CD4-positive, alpha-beta T cell treated with Interleukin-17A for 1 hour (primary cell): Measurements from ENCODE around the gene OSMR.

ENCODE experiments used
- DNase-seq: peaks from one replicate; pipeline ENCODE4 v3.0.0-alpha.2; 2020

OSMR gene

DNA sequence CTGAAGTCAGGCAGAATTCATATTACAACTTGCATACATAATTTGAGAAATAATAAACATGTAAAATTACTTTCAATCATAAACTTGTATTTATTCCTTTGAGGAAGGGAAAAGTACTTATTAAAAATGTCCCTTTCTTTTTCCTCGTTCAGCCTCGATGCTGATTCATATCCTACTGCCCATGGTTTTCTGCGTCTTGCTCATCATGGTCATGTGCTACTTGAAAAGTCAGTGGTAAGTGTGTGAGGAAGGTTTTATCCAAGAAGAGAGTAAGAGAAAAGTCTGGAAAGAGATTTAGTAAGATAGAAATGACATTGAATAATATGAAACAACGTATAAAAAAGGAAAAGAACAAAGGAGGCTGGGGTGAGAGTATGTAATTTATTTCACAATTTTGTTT lies 85.9 kb downstream of the OSMR start:
- no peak for DNase-seq

DNA sequence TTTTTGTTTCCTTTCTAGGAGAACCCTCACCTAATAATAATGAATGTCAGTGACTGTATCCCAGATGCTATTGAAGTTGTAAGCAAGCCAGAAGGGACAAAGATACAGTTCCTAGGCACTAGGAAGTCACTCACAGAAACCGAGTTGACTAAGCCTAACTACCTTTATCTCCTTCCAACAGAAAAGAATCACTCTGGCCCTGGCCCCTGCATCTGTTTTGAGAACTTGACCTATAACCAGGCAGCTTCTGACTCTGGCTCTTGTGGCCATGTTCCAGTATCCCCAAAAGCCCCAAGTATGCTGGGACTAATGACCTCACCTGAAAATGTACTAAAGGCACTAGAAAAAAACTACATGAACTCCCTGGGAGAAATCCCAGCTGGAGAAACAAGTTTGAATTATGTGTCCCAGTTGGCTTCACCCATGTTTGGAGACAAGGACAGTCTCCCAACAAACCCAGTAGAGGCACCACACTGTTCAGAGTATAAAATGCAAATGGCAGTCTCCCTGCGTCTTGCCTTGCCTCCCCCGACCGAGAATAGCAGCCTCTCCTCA lies 87.1 kb downstream of the OSMR start:
- no peak for DNase-seq

DNA sequence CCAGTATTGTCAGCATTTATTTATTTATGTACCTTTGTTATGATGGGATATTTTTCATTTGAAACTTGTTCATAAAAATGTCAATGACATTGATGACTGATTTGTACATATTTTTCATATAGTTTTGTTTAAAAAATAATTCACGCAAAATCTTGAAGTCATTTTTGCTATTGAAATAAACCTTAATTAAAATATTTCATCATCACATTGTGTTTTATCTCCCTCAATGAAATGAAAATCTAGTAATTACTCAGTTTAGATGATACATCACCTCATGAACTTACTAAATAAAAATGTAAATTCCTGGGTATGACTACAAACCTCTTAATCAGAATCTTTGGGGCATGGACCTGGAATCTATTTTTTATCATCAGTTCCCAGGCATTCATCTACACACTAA lies 89.6 kb downstream of the OSMR start:
- DNase-seq, result no peak

DNA sequence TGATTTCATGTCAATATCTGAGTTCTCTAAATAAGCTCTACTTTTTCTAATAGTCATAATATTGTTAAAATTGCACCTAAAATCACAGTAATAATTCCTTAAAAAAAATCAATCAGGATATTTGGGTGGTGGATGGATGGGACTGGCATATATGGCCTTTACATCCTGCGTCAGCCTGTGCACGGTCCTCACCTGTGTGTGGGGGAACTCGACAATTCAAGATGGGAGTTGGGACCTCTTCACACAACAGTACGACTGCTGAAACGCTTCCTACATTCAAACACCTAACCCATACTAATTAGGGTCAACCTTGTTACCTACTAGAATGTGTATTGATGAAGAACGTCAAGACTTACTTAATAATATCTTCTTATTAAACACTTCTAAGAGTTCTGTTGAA lies 90.5 kb downstream of the OSMR start:
- DNase-seq, result no peak

DNA sequence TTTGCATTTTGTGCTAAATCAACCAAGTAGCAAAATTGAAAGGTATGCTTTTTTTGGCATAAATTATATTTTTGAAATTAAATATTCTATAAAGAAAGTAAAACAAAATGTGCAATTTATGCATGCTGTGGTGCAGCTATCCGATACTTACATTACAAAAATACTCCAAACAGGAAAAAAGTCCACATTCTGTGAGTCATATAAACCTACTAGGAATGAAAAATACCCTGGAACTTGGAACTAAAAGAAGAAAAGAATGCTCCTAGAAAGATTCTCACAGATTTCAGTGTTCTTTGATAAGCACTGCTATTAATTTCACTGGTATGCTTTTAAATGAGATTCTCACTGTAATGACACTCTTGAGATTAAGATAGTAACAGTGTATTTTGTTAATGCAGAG lies 92.6 kb downstream of the OSMR start:
- DNase-seq, result no peak

DNA sequence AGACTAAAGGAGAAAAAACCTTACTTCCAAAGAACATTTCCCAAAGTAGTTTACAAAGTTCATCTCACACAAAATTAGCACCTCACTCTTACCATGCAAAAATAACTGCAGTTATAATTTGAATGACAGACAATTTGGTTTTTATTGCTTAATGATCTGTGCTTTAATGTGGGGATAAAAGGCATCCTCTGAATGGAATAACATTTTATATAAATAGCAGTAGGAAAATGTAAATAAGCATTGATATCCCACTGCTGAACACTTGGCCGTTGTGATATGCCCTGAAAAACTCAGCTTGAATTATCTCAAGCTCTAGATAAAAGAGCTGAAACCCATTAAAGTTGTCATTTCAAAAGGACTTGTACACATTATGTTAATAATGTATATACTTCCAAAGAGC lies 93.2 kb downstream of the OSMR start:
- DNase-seq, result no peak

DNA sequence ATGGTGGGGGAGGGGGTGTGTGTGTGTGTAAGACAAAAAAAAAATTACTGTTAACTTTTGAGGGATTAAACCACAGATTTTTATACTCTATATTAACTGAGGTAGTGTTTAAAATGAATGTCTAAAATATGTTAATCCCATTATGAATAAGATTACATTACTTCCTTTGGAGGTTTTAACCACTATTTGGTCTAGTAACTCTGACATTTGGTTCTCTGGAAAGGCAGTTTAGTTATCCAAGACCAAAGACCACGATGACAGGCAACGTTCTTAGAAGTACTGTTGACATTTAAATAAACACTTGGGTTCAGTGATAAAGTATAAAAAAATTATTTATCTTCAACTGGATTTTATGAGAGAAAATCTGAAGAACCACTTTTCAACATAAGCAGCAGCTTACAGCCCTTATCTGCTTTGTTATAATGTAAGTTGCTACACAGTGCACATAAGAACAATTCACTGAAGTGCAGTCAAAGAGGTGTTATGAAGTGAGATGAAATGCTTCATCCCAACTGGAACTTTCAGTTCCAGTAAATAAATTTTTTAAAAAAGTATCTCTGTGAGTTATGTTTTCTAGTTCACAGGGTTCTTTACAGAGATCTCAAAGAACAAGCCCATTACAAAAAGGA lies 94.5 kb downstream of the OSMR start:
- DNase-seq, result no peak

DNA sequence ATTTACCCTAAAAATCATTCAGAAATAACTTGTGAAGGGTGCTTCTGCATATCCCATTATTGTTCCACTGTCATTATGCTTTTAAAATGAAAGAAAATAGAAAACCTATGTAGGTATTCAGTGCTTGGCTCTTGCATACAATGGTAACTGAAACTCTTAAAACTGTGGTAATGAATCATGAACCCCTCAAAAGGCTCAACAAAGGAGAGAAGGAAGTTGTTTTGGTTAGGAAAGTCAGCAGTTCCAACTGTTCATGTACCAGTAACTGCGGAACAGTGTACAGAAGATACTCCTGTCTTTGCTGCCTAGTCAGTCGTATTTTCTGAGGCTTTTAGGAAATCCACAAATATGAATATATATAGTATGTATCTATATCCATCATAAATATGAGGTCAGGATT lies 96.1 kb downstream of the OSMR start:
- no peak for DNase-seq

DNA sequence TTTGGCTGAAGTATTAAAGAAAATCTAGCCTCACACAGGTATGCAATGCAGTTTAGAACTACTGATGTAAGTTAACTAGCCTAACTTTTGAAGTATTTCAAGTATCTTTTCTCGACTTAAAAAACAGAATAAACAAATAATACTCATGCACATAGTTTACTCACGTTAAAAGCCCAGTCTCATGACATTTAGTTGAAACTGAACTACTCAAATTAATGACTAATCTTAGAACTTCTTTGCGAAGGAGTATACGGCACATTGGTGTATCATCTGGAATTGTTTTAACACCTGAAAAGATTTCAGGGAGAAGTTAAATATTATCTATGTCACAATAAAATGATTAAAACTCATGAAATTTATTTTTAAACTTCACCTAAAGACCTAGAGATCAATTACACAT lies 98.5 kb downstream of the OSMR start:
- no peak for DNase-seq

DNA sequence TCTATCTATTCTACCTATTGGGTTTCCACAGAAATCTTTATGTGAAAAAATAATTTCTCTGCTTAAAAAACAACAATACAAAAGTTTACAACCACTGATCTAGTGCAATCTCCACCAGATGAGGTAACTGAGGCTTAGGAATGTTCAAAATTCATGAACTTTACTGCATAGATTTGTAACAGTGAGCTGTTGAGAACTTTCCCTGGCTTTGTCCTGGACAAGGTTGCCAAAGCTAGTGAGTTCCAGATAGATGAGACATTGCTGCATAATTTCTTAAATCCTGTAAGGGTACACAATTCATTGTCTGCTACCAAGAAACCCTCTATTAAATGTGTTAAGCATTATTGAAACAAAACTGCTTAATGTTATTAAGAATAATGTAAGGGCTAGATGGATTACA lies 102.7 kb downstream of the OSMR start:
- no peak for DNase-seq

DNA sequence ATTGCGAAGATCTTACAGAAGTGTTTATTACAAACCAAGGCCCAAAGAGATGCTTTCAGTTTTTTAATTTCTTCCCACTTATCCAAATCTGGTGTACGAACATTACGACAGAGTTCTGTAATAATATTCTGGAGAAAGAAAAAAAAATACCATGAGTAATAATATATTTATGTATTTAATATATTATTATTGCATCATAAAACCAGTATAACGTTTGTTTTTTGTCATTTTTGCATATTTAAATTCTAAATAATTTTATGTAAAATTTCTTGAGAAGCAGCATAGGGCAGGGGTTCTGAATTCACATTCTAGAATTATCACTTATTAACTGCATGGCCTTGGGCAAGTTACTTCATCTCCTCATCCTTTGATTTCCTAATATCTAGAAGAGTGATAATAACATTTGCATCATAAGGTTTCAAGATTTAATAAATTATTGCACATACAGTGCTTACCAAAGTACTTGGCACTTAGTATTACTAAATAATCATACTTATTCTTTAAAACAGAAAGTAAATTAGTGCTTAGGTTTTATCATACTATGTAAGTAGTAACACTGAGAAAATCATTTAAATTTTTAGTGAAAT lies 107.7 kb downstream of the OSMR start:
- no peak for DNase-seq

DNA sequence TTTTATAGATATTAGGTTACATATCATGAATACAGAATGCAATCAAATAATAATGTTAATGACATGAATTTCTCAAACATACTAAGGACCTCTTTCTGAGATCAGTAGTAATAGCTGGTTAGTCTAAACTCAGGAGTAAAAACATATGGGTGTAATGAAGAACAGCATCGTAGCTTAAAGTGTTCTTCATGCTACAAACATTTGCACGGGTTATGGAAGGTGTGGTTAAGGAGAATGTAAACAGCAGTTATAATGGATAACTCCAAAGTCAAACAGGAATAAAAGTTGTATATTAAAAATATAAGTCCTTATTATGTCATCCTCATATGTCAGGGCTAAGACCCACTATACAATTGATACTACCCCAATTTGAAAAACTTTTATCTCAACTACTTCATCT lies 115.9 kb downstream of the OSMR start:
- DNase-seq, result no peak

DNA sequence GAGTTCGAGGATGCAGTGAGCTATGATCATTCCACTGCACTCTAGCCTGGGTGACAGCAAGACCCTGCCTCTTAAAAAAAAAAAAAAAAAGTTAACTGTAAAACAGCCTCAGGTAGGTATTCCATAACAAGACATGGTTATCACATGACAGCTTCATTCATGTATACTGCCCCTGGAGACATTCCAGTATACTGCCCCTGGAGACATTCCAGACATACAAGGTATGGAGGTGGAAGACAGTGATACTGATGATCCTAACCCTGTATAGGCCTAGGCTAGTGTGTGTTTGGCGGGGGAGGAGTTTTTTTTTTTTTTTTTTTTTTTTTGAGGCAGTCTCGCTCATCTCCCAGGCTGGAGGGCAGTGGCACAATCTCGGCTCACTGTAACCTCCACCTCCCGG lies 122.9 kb downstream of the OSMR start:
- no peak for DNase-seq

DNA sequence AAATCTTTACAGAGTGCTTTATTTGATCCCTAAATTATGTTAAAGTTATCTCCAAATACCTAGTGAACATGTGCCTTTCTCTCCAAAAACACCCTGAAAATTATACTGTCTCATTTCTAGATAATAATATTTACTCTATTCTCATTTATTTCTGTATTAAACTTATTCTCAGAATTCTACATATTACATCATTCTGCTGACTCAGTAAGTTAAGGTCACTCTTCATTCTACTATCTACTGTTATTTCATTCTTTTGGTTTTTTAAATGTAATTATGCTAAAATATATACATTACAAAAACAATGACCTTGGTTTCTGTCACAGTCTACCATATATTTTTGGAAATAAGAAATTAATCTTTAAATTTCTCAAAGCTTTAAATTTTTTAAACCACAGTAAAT lies 132.2 kb downstream of the OSMR start:
- no peak for DNase-seq

DNA sequence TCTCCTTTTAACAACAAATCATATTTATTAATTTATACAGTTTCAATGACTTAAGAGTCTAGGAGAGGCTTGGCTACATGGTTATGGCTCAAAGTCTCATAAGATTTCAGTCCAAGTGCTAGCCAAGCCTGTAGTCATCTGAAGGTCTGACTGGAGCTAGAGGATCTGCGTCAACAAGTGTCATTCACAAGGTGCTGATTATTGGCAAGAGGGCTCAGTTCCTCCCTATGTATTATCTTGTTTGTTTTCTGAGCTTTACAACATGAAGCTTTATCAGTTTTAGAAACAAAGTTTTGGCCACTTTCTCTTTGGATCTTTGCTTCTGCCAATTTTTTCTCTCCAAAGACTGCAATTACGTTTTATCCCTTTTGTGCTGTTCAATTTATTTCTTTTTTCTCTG lies 133.7 kb downstream of the OSMR start:
- DNase-seq, result no peak
